ENCODE measurements around the gene ANKRD10.

DNA sequence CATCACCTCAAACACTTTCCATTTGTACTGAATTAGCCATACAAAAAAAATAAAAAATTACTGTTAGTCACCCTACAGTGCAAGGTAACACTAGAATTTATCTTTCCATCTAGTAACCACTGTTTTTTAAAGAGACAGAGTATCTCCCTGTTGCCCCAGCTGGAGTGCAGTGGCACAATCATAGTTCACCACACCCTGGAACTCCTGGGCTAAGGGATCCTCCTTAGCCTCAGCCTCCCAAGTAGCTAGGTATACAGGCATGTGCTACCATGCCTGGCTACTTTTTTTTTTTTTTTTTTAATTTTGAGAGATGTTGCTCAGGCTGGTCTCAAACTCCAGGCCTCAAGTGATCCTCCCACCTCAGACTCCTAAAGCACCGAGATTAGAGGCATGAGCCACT lies 17.9 kb downstream of the ANKRD10 start:
- TF ChIP-seq, protein P1, sequence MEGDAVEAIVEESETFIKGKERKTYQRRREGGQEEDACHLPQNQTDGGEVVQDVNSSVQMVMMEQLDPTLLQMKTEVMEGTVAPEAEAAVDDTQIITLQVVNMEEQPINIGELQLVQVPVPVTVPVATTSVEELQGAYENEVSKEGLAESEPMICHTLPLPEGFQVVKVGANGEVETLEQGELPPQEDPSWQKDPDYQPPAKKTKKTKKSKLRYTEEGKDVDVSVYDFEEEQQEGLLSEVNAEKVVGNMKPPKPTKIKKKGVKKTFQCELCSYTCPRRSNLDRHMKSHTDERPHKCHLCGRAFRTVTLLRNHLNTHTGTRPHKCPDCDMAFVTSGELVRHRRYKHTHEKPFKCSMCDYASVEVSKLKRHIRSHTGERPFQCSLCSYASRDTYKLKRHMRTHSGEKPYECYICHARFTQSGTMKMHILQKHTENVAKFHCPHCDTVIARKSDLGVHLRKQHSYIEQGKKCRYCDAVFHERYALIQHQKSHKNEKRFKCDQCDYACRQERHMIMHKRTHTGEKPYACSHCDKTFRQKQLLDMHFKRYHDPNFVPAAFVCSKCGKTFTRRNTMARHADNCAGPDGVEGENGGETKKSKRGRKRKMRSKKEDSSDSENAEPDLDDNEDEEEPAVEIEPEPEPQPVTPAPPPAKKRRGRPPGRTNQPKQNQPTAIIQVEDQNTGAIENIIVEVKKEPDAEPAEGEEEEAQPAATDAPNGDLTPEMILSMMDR (IDR thresholded peaks at IDR 0.05), result no peak
- TF ChIP-seq POLR2A (IDR thresholded peaks at IDR 0.05) (no peak), POLR2AphosphoS5 (IDR thresholded peaks at IDR 0.05) (no peak), EP300 (IDR thresholded peaks at IDR 0.05) (no peak)
